NCI-H1436 (cell line): ENCODE data around the gene POU5F2.

Experiments
- DNase-seq: peaks from one replicate; lab custom pipeline; 2025; lab: John Stamatoyannopoulos, UW

POU5F2 gene, protein sequence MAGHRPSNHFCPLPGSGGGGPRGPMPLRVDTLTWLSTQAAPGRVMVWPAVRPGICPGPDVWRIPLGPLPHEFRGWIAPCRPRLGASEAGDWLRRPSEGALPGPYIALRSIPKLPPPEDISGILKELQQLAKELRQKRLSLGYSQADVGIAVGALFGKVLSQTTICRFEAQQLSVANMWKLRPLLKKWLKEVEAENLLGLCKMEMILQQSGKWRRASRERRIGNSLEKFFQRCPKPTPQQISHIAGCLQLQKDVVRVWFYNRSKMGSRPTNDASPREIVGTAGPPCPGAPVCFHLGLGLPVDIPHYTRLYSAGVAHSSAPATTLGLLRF

DNA sequence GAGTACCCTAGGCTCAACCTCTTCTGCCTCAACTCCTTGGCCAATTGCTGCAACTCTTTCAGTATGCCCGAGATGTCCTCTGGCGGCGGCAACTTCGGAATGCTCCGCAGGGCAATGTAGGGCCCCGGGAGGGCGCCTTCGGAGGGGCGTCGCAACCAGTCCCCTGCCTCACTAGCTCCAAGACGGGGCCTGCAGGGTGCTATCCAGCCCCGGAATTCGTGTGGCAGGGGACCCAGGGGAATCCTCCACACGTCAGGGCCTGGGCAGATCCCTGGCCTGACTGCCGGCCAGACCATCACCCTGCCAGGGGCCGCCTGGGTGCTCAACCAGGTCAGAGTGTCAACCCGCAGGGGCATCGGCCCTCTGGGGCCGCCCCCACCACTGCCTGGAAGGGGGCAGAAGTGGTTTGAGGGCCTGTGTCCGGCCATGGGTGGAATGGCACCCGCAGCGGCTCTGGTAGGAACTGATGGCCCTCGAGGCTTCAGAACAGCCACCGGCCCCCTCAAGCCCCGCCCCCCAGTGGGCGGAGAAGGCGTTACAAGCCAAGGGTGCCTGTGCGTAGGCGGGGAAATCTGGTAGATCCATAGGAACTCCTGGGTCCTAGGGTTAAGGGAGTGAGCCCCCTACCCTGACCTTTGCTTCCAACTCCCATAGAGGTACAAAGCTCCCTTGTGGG is at the start of gene POU5F2:
TSS of gene POU5F2 (minus strand) at position 465 of the 676 bp plus-strand sequence. CDS start at position 428, 37 bp downstream.
- no peak for DNase-seq

GRCh38 chr5:93790401-93790800 is 49.0 kb upstream of the POU5F2 start:
- no peak for DNase-seq

DNA sequence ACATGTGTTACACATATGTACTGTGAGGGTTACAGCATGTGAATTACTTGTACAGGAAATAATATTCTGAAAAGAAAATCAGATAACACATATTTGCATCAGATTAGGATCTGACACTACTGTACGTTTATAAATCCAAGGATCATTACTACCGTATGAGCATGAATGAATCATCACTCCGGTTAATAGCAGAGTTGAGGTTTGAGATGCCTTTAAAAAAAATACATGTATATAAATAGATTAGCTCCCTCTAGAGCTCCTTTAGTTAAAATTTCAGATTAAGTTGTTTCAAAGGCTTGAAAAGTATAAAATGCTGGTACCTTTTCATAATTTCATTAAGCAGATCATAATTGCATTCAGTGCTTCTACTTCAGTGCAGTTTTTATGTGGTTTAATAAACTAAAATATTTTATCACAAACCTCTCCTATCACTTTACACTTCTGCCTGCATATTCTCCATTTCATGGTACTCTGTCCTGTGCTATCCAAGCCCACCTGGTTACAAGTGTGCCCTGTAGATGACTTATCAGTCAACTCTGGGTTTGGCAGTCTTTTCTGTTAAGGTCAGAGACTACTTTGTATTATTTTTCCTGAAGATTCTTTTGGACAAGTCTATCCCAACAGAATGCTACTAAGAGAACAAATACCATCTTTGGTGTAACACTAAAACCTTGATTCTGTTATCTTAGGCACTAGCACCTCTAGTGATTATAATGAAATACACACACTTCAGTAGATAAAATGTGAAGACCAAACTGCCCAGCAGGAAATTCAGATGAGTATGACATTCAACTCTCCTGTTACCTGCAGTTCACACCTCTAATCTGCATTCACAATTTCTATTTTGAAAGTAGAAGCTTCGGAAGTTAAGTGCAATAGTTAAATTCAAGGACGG is 48.0 kb upstream of the POU5F2 start:
- DNase-seq = no peak

DNA sequence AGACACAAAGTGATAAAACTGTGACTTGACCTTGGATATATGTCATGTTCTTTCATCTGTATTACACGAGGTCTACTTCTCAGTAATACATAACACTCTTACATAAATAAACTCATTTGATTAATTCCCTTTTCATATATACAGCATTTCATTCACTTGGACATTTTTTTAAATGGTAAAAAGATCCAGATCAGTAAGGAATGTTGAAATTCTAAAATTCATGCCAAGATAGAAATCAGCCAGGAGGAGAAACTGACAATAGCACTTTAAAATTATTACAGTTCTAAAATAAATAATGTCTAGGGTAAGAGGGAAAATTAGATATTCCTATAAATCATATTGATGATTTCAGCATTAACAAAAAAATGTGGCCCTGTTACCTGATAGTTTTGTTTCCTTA is 46.2 kb upstream of the POU5F2 start:
- DNase-seq = no peak

- DNase-seq = no peak
Observed at GRCh38 chr5:93785475-93785874, 44.1 kb upstream of the POU5F2 start.

- no peak for DNase-seq
Observed at GRCh38 chr5:93782978-93783377, 41.6 kb upstream of the POU5F2 start.

DNA sequence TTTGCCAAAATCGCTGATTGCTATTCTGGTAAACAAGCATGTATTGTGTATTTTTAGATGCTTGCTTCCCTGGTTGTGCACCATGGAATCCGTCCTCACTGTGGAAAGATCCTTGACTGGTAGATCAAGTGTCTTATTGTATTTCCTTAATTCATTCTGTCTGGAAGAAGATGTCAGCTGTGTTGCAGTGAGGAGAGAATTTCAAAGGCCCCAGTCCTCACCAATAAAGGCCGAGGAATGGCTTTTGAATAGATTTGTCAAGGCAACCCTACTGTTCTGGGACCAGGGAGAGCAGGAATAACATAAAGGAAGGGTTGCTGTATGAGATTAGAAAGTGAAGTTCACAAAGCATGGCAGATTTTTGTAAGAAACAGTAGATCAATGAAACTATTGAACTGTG is 36.2 kb upstream of the POU5F2 start:
- no peak for DNase-seq

DNA sequence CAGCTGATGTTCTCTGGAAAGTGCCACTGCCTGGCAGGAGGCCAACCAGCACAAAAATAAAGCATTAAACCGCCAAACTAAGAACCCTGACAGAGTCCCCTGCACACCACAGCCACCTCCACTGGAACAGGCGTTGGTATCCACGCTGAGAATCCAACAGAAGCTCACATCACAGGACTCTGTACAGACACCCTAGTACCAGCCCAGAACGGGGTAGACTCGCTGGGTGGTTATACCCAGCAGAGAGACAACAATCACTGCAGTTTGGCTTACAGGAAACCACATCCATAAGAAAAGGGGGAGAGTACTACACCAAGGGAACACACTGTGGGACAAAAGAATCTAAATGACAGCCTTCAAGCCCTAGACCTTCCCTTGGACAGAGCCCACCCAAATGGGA is 15.0 kb upstream of the POU5F2 start:
- no peak for DNase-seq

GRCh38 chr5:93755716-93756115 is 14.3 kb upstream of the POU5F2 start:
- no peak for DNase-seq

DNA sequence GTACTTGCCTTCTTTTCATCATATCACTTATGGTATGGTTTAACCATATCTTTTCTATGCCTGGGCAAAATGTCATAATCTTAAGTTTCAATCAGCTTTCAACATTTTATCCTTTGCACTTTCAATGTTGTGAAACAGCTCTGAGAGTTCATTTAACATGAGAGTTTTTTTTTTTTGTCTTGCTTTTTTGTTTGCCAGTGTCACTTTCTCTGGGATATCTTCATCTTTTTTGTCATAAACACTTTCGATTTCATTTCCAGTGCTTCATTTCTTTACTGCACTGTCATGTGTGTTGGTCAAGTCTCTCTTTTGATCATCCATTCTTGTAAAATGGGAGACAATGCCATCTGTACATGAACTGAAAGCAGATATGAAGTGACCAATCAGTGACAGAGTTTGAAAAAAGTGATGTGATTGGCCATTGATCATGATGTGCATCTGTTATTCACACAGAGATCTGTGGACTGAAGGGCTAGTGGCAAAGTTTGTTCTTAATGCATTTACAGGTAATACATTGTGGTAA is 7.5 kb upstream of the POU5F2 start:
- no peak for DNase-seq

- DNase-seq = no peak
Observed at GRCh38 chr5:93746406-93747056, 5.1 kb upstream of the POU5F2 start.

- DNase-seq = no peak
Observed at GRCh38 chr5:93736284-93736683, 5.1 kb downstream of the POU5F2 start.

DNA sequence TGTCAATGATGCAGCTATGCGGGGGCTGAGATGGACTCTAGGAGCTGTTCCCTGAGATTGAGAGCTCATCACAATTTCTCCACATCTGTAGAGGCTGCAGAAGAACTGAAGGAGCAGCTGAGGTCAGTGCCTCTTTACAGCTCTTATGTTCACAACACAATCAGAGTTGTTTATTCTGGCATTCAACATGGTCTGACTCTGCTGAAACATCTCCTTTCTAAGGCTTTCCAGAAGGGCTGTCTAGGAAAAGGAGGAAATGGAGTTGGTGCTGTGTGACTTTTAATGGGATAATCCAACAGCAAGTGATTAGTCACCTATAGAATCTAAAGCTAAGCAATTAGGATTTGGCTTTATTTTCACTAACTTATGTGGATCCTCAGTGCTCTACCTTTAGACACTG is 6.0 kb downstream of the POU5F2 start:
- no peak for DNase-seq

GRCh38 chr5:93731987-93732386 is 9.4 kb downstream of the POU5F2 start:
- DNase-seq = no peak

DNA sequence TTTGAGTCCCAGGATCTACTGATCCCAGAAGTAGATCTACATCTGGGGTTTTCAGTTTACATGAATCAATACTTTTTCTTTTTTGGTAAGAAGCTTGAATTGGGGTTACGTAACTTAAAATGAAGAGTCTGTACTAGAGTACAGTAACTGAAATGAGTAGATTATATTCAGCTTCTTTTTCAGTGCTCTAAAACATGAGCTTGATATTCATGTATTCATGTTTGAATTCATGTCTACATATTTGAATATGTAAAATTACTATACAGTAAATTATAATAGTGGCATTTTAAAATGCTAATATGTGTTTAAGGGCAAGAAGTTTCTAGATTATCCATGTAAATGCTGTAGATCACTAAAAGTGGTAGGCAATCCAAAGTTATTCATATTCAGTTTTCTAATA is 14.8 kb downstream of the POU5F2 start:
- DNase-seq = no peak

DNA sequence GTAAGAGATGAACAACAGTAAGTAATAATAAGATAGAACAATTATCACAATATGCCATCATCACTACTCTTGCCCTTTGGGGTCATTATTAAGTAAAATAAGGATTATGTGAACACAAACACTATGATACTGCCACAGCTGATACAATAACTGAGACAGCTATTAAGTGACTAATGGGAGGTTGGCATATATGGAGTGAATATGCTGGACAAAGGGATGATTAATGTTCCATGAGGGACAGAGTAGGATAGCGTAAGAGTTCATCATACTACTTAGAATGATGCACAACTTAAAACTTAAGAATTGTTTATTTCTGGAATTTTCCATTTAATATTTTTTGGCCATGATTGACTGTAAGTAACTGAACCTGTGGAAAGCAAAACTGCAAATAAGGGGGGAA is 16.6 kb downstream of the POU5F2 start:
- DNase-seq = no peak

- DNase-seq = no peak
Observed at GRCh38 chr5:93723681-93724080, 17.7 kb downstream of the POU5F2 start.

GRCh38 chr5:93723005-93723404 is 18.4 kb downstream of the POU5F2 start:
- no peak for DNase-seq

- DNase-seq = no peak
Observed at GRCh38 chr5:93722588-93722987, 18.8 kb downstream of the POU5F2 start.

DNA sequence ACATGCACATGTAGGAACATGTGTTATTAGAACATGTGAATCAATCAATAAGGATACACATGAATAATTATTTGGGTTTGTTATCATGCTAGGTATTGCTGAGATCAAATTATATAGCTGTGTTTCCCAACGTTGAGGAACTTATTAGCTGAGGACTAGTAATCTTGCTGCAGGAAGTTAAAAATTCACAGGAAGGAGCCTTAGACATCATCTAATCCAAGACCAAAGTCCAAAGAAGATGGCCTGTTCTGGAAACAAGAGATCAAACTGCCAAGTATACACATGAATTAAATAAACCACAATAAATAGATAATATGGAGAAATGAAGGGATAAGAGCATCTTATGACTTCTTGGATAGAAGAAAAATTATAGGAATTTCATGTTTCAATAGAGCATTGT is 19.9 kb downstream of the POU5F2 start:
- DNase-seq = no peak

DNA sequence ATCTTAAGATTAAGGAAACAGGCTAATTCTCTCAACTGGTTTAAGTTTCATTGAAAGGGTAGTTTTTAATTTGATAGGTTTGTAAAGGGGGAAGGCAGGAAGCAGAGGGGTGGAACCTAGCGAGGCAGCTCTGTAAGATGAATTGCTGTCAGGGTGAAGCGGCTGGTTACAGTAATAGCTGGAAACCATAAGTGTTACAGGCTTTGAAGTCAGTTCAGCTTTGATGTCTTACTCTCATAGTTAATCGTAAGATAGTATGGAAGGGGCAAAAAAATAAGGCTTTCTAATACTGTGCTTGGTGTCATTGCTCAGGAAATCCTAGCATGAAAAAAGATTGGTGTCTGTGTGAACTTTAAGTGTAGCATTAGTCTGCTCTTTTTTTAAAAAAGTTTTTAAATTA is 20.3 kb downstream of the POU5F2 start:
- no peak for DNase-seq

DNA sequence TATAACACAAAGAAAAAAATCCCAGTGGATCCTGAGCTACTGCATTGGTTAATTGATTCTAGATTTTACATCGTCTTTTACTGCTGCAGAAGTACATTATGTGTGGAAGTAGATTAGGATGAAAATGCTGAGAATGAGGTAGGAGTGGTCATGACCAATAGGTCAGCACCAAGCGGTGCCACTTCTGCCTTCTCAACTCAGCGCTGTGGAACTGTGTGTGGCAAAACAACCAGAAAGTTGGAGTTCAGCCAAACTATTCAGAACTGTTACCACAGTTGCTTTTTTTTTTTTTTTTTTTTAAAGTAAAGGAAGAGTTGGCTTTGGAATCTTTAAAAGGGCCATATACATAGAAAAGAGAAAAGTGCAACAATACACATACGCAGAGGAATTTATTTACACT is 24.2 kb downstream of the POU5F2 start:
- DNase-seq = no peak
